Effector CD8-positive, alpha-beta T cell (primary cell): Measurements from ENCODE around the gene TPK1.

Experiments used
- DNase-seq: peaks from one replicate; lab custom pipeline; 2025; lab: John Stamatoyannopoulos, UW

Gene TPK1

GRCh38 chr7:144407266-144407931 is 428.5 kb downstream of the TPK1 start:
- DNase-seq = no peak

GRCh38 chr7:144404946-144405345 is 430.9 kb downstream of the TPK1 start:
- no peak for DNase-seq

GRCh38 chr7:144403649-144404061 is 432.2 kb downstream of the TPK1 start, which contains the start of gene NOBOX:
Gene NOBOX, minus strand, starts transcription at chr7:144403693.
- DNase-seq = no peak

- no peak for DNase-seq
Measured at GRCh38 chr7:144403102-144403501, 432.8 kb downstream of the TPK1 start.
